IMR-90 (cell line): Measurements from ENCODE around the gene TNFRSF11A. TPM values are rescaled to one million over a fixed set of nuclear protein-coding genes. Genes with fewer than 3 reads are reported as not detected.

Source experiments
- ATAC-seq: fragments of 200-7000 bp; cut with Tn5 transposase; 2 replicates; pipeline ENCODE4 v1.9.1; 2020; ENCODE audit warnings: low read depth, mild to moderate bottlenecking, moderate library complexity
- BruUV-seq: library from RNA; stranded (reverse); fragments of 400-500 nt; replicated peaks from 2 replicates; lab custom pipeline; 2021; lab: Mats Ljungman, UMichigan
- CTCF ChIA-PET: fragments of 300-600 bp; formaldehyde crosslinking; extraction: SDS; loops from one replicate; lab custom pipeline; 2021; ENCODE audit warnings: antibody characterized with exemption; lab: Yijun Ruan, JAX
- POLR2A ChIA-PET: fragments of 300-600 bp; sonication (Branson Sonifier 250); formaldehyde crosslinking; loops from one replicate; lab custom pipeline; 2022; ENCODE audit warnings: antibody characterized with exemption; ENCODE audit not compliant: unreplicated experiment; lab: Charles Lee
- DNase-seq: peaks from one replicate; pipeline ENCODE4 v3.0.0; 2013
- H2AFZ ChIP-seq: replicated peaks from 2 replicates; pipeline ENCODE3; 2013; ENCODE audit warnings: low read length, mild to moderate bottlenecking; ENCODE audit not compliant: poor library complexity
- H2AK5ac ChIP-seq: 2 replicates; pipeline ENCODE4 v1.6.1; 2013; ENCODE audit warnings: low read depth, low read length, inconsistent platforms
- H2AK9ac ChIP-seq: replicated peaks from 2 replicates; pipeline ENCODE3; 2013; ENCODE audit warnings: mild to moderate bottlenecking, low read depth, low read length, moderate library complexity; ENCODE audit not compliant: poor library complexity
- H2BK120ac ChIP-seq: 2 replicates; pipeline ENCODE4 v1.6.1; 2013; ENCODE audit warnings: low read depth, low read length, inconsistent platforms
- H2BK15ac ChIP-seq: 3 replicates; pipeline ENCODE4 v1.6.1; 2013; ENCODE audit warnings: low read depth, low read length, inconsistent platforms
- H2BK20ac ChIP-seq: 2 replicates; pipeline ENCODE4 v1.6.1; 2013; ENCODE audit warnings: low read depth, mild to moderate bottlenecking, inconsistent platforms, low read length, moderate library complexity
- H2BK5ac ChIP-seq: 2 replicates; pipeline ENCODE4 v1.6.1; 2013; ENCODE audit warnings: mild to moderate bottlenecking, low read depth, low read length, inconsistent platforms; ENCODE audit not compliant: poor library complexity, severe bottlenecking
- H3K14ac ChIP-seq: replicated peaks from 2 replicates; pipeline ENCODE4 v1.6.1; 2013; ENCODE audit warnings: low read depth, low read length, inconsistent platforms
- H3K18ac ChIP-seq: 2 replicates; pipeline ENCODE4 v1.6.1; 2013; ENCODE audit warnings: low read depth, low read length, control low read depth
- H3K23ac ChIP-seq: 2 replicates; pipeline ENCODE4 v1.6.1; 2013; ENCODE audit warnings: low read depth, low read length, inconsistent platforms
- H3K27ac ChIP-seq: 2 replicates; pipeline ENCODE4 v1.5.1; 2013; ENCODE audit warnings: mild to moderate bottlenecking, control low read depth, low read length; ENCODE audit not compliant: insufficient read depth
- H3K27me3 ChIP-seq: 2 replicates; pipeline ENCODE4 v1.6.1; 2013; ENCODE audit warnings: low read length; ENCODE audit not compliant: control insufficient read depth, insufficient read depth
- H3K36me3 ChIP-seq: 2 replicates; pipeline ENCODE4 v1.6.1; 2013; ENCODE audit warnings: low read length, mixed read lengths; ENCODE audit not compliant: control insufficient read depth, insufficient read depth
- H3K4ac ChIP-seq: 2 replicates; pipeline ENCODE4 v1.6.1; 2013; ENCODE audit warnings: low read depth, low read length, inconsistent platforms
- H3K4me1 ChIP-seq: 2 replicates; pipeline ENCODE4 v1.6.1; 2013; ENCODE audit warnings: low read length, mixed read lengths; ENCODE audit not compliant: control insufficient read depth, insufficient read depth
- H3K4me2 ChIP-seq: 2 replicates; pipeline ENCODE4 v1.6.1; 2013; ENCODE audit warnings: low read depth, mild to moderate bottlenecking, control low read depth, low read length, moderate library complexity
- H3K4me3 ChIP-seq: 2 replicates; pipeline ENCODE4 v1.5.1; 2013; ENCODE audit warnings: low read depth, mild to moderate bottlenecking, control low read depth, low read length, moderate library complexity; ENCODE audit not compliant: insufficient read depth
- H3K56ac ChIP-seq: 2 replicates; pipeline ENCODE4 v1.6.1; 2013; ENCODE audit warnings: low read length, inconsistent platforms; ENCODE audit not compliant: insufficient read depth; ENCODE audit errors: extremely low read depth
- H3K79me1 ChIP-seq, 2 experiments: 2 replicates each; pipeline ENCODE4 v1.6.1; 2013; ENCODE audit warnings: low read length in 2 of 2, inconsistent platforms in 1 of 2, low read depth in 1 of 2
- H3K9ac ChIP-seq: 2 replicates; pipeline ENCODE4 v1.6.1; 2013; ENCODE audit warnings: low read depth, low read length, control low read depth
- H3K9me1 ChIP-seq: 2 replicates; pipeline ENCODE4 v1.6.1; 2013; ENCODE audit warnings: low read length, inconsistent platforms; ENCODE audit not compliant: insufficient read depth
- H3K9me3 ChIP-seq: 2 replicates; pipeline ENCODE4 v1.6.1; 2013; ENCODE audit warnings: low read length; ENCODE audit not compliant: control insufficient read depth, insufficient read depth
- H4K20me1 ChIP-seq: 2 replicates; pipeline ENCODE4 v1.6.1; 2013; ENCODE audit warnings: low read length, inconsistent platforms; ENCODE audit not compliant: insufficient read depth
- H4K5ac ChIP-seq: 2 replicates; pipeline ENCODE4 v1.6.1; 2013; ENCODE audit warnings: mild to moderate bottlenecking, low read depth, low read length, control low read depth
- H4K8ac ChIP-seq, 2 experiments: 2 replicates each; pipeline ENCODE4 v1.6.1; 2013; ENCODE audit warnings: low read depth in 2 of 2, low read length in 2 of 2, control low read depth in 1 of 2, inconsistent platforms in 1 of 2
- H4K91ac ChIP-seq: 2 replicates; pipeline ENCODE4 v1.6.1; 2013; ENCODE audit warnings: low read depth, low read length, inconsistent platforms; ENCODE audit not compliant: insufficient read depth
- BHLHE40 ChIP-seq: fragments of 150-350 bp; IDR thresholded peaks from 2 replicates; pipeline ENCODE4 v1.6.1; 2016; ENCODE audit warnings: mild to moderate bottlenecking, low read depth, low read length
- CHD1 ChIP-seq: IDR thresholded peaks from 2 replicates; pipeline ENCODE4 v1.6.1; 2012; ENCODE audit warnings: low read depth, low read length, improper control_type of control experiment
- CTCF ChIP-seq: conservative IDR thresholded peaks from 2 replicates; pipeline ENCODE4 v1.5.1; 2012; ENCODE audit warnings: mild to moderate bottlenecking, low read depth, low read length, improper control_type of control experiment
- ELK1 ChIP-seq: fragments of 150-350 bp; IDR thresholded peaks from 2 replicates; pipeline ENCODE4 v1.6.1; 2016; ENCODE audit warnings: low read depth, mild to moderate bottlenecking, low read length, moderate library complexity, borderline replicate concordance
- FOS ChIP-seq: fragments of 150-350 bp; IDR thresholded peaks from 2 replicates; pipeline ENCODE4 v1.6.1; 2016; ENCODE audit warnings: low read depth, low read length
- MAFK ChIP-seq: IDR thresholded peaks from 2 replicates; pipeline ENCODE4 v1.6.1; 2012; ENCODE audit warnings: low read depth, low read length, improper control_type of control experiment
- MAZ ChIP-seq: IDR thresholded peaks from 2 replicates; pipeline ENCODE4 v1.6.1; 2012; ENCODE audit warnings: low read depth, mild to moderate bottlenecking, low read length, improper control_type of control experiment, moderate library complexity, borderline replicate concordance
- MXI1 ChIP-seq: IDR thresholded peaks from 2 replicates; pipeline ENCODE4 v1.6.1; 2012; ENCODE audit warnings: low read depth, mild to moderate bottlenecking, low read length, moderate library complexity, borderline replicate concordance
- NFE2L2 ChIP-seq: fragments of 150-350 bp; IDR thresholded peaks from 2 replicates; pipeline ENCODE4 v1.6.1; 2016; ENCODE audit warnings: low read depth, mild to moderate bottlenecking, low read length
- POLR2A ChIP-seq: IDR thresholded peaks from 2 replicates; pipeline ENCODE4 v1.6.1; 2012; ENCODE audit warnings: mild to moderate bottlenecking, low read depth, low read length
- RAD21 ChIP-seq: IDR thresholded peaks from 2 replicates; pipeline ENCODE4 v1.6.1; 2012; ENCODE audit warnings: low read length, improper control_type of control experiment
- RCOR1 ChIP-seq: IDR thresholded peaks from 2 replicates; pipeline ENCODE4 v1.6.1; 2012; ENCODE audit warnings: mild to moderate bottlenecking, low read length, improper control_type of control experiment; ENCODE audit not compliant: insufficient replicate concordance
- RFX5 ChIP-seq: IDR thresholded peaks from 2 replicates; pipeline ENCODE4 v1.8.0; 2012; ENCODE audit warnings: low read depth, mild to moderate bottlenecking, low read length, moderate library complexity
- SMC3 ChIP-seq: fragments of 150-350 bp; IDR thresholded peaks from 2 replicates; pipeline ENCODE4 v1.6.1; 2016; ENCODE audit warnings: low read depth, mild to moderate bottlenecking, antibody characterized with exemption, low read length, moderate library complexity
- WGBS, 2 experiments: methylation state at CpG; one replicate each; pipeline versions ENCODE4 v1.1.5 to v1.1.7; 2013; ENCODE audit warnings: missing lambda C conversion rate in 2 of 2; ENCODE audit not compliant: insufficient read length in 1 of 2; ENCODE audit errors: extremely low coverage in 2 of 2; 5-methylcytosine and 5-hydroxymethylcytosine counted together
- dilution Hi-C: fragments of 300-500 bp; cut with HindIII; formaldehyde crosslinking; loops from one replicate; pipeline ENCODE4 v1.14.3; 2018; ENCODE audit warnings: low sequenced_read_pairs; ENCODE audit not compliant: unreplicated experiment
- in situ Hi-C: fragments of 300-500 bp; cut with MboI; formaldehyde crosslinking; loops from 3 replicates; pipeline ENCODE4 v1.14.3; 2019; ENCODE audit warnings: low sequenced_read_pairs, inconsistent platforms, mixed read lengths
- intact Hi-C: fragments of 100-400 bp; cut with micrococcal nuclease; formaldehyde crosslinking; loops from 2 replicates; pipeline ENCODE4 v1.10.0; 2022
- polyA plus RNA-seq, 3 experiments: library from polyadenylated mRNA; depleted of rRNA; stranded (reverse); fragments of >200 nt; gene quantifications; 2 replicates each; pipeline ENCODE4 v1.2.3, GENCODE V29; 2012; ENCODE audit warnings: low replicate concordance in 1 of 3
- total RNA-seq: library from RNA; depleted of rRNA; stranded (reverse); fragments of >200 nt; gene quantifications from 2 replicates; pipeline ENCODE4 v1.2.3, GENCODE V29; 2012

The TNFRSF11A gene
- total and polyA plus RNA-seq, 2 of the 4 experiments (the other 2 are of a cell fraction): under 0.01 TPM; not detected in 1

GRCh38 chr18:62277045-62277444 lies 48.1 kb upstream of the TNFRSF11A start:
- DNase-seq: no peak
- no peak overlapping the region for H3K9ac ChIP-seq
- H2AK9ac ChIP-seq: no peak overlapping the region
- no peak for ATAC-seq
- H3K56ac ChIP-seq: no peak overlapping the region
- no peak overlapping the region for H4K91ac ChIP-seq
- H3K4ac ChIP-seq: no peak overlapping the region
- H3K79me1 ChIP-seq: peaks cover 0 to 8% of the 10 kb centered on the region in 2 experiments; a peak in 2 of 4 replicates
- intact Hi-C loops (no loop called here), dilution Hi-C loops (no loop called here), in situ Hi-C loops (loop anchor here (25.0 kb wide), 1 partner anchor 285 kb away; no protein-coding TSS in a partner anchor)
- no peaks in the 10 kb centered on the region for H4K20me1 ChIP-seq
- no peaks in the 10 kb centered on the region for H3K27me3 ChIP-seq
- no peak overlapping the region for H4K5ac ChIP-seq
- H3K18ac ChIP-seq: no peak overlapping the region
- H2BK5ac ChIP-seq: no peak overlapping the region
- H2BK120ac ChIP-seq: no peak overlapping the region
- no CpG with 5 or more reads among the region's 1 CpG for WGBS, 2 experiments
- no peak overlapping the region for H3K27ac ChIP-seq
- peaks cover 5% of the 10 kb centered on the region; the same call in 1 of the 2 replicates for H3K36me3 ChIP-seq
- H3K4me3 ChIP-seq: no peak overlapping the region
- CTCF ChIA-PET: no interaction called here
- no peak overlapping the region for H4K8ac ChIP-seq
- no peak overlapping the region for H3K23ac ChIP-seq
- no peak overlapping the region for H2BK15ac ChIP-seq
- no TSS peak for BruUV-seq
- no peak overlapping the region for H3K4me2 ChIP-seq
- H2AK5ac ChIP-seq: no peak overlapping the region
- H3K14ac ChIP-seq: no peak overlapping the region
- no peaks in the 10 kb centered on the region for H3K9me1 ChIP-seq
- TF ChIP-seq RCOR1: no peak
- TF ChIP-seq RAD21: no peak
- no peak for TF ChIP-seq FOS
- TF ChIP-seq CTCF: no peak
- TF ChIP-seq ELK1: no peak
- TF ChIP-seq CHD1: no peak
- TF ChIP-seq NFE2L2: no peak
- TF ChIP-seq MXI1: no peak
- no peak for TF ChIP-seq RFX5
- TF ChIP-seq BHLHE40: no peak
- no peak for TF ChIP-seq POLR2A
- no peak for TF ChIP-seq SMC3
- no peak for TF ChIP-seq MAFK
- no peak for TF ChIP-seq MAZ
- no peak overlapping the region for H2BK20ac ChIP-seq
- POLR2A ChIA-PET: no interaction called here
- peaks cover 7% of the 10 kb centered on the region for H3K4me1 ChIP-seq
- no peak overlapping the region for H2AFZ ChIP-seq
- H3K9me3 ChIP-seq: no peaks in the 10 kb centered on the region
